Limb (tissue), 2 donors: ENCODE measurements around the gene ZNF385B.
A peak's percentile ranks its signal among the peaks of the same experiment; 100 is the strongest.
"Not testable (repeated sequence)": the region's sequence is repeated elsewhere in the genome, so short reads cannot be mapped to it uniquely, and the experiment has no call there.

Experiments used
- DNase-seq, 2 donors: peaks; one replicate each; pipeline ENCODE4 v3.0.0-alpha.2; 2016; ENCODE audit errors: extremely low spot score in 2 of 2

Gene ZNF385B

GRCh38 chr2:179636100-179636980 lies 225.1 kb downstream of the ZNF385B start:
- DNase-seq, result no peak

- not testable (repeated sequence) for DNase-seq
Measured at GRCh38 chr2:179631769-179632385, 229.5 kb downstream of the ZNF385B start.

- not testable (repeated sequence) for DNase-seq
Measured at GRCh38 chr2:179629776-179630175, 231.6 kb downstream of the ZNF385B start.

- DNase-seq, result no peak
Measured at GRCh38 chr2:179626261-179626660, 235.2 kb downstream of the ZNF385B start.

GRCh38 chr2:179622635-179623300 lies 238.6 kb downstream of the ZNF385B start:
- no peak for DNase-seq

- DNase-seq, result no peak
Measured at GRCh38 chr2:179622112-179622511, 239.3 kb downstream of the ZNF385B start.

- DNase-seq, result no peak
Measured at GRCh38 chr2:179619947-179620467, 241.4 kb downstream of the ZNF385B start.

- no peak for DNase-seq
Measured at GRCh38 chr2:179614121-179614520, 247.3 kb downstream of the ZNF385B start.

GRCh38 chr2:179613701-179614100 lies 247.7 kb downstream of the ZNF385B start:
- DNase-seq, result no peak

- DNase-seq, result no peak
Measured at GRCh38 chr2:179613299-179613651, 248.1 kb downstream of the ZNF385B start.

GRCh38 chr2:179612591-179613298 lies 248.7 kb downstream of the ZNF385B start:
- DNase-seq, result no peak

- no peak for DNase-seq
Measured at GRCh38 chr2:179612108-179612507, 249.3 kb downstream of the ZNF385B start.

GRCh38 chr2:179606141-179606540 lies 255.3 kb downstream of the ZNF385B start:
- peak in 1 of 2 donors; percentile 13 for DNase-seq

GRCh38 chr2:179605341-179605740 lies 256.1 kb downstream of the ZNF385B start:
- DNase-seq, result no peak

- no peak for DNase-seq
Measured at GRCh38 chr2:179604598-179604997, 256.8 kb downstream of the ZNF385B start.

GRCh38 chr2:179602452-179602851 lies 259.0 kb downstream of the ZNF385B start:
- no peak for DNase-seq

- no peak for DNase-seq
Measured at GRCh38 chr2:179596018-179596417, 265.4 kb downstream of the ZNF385B start.

- DNase-seq, result no peak
Measured at GRCh38 chr2:179595284-179595683, 266.1 kb downstream of the ZNF385B start.

GRCh38 chr2:179594268-179595112 lies 266.9 kb downstream of the ZNF385B start:
- no peak for DNase-seq

GRCh38 chr2:179593323-179593722 lies 268.1 kb downstream of the ZNF385B start:
- no peak for DNase-seq
